Ovary (tissue), 9 donors: Measurements from ENCODE around the gene EFEMP1. TPM values are rescaled to one million over a fixed set of nuclear protein-coding genes. Genes with fewer than 3 reads are reported as not detected.

Experiments used
- DNase-seq, 5 donors: peaks; one replicate each; pipeline ENCODE4 v3.0.0-alpha.2; 2019 to 2020
- H3K27ac ChIP-seq, 2 donors: fragments of 200-600 bp; one replicate each; pipeline versions ENCODE4 v1.5.1 to v1.8.0; 2019 to 2022
- H3K27me3 ChIP-seq: fragments of 200-600 bp; one replicate; pipeline ENCODE4 v1.8.0; 2022
- H3K36me3 ChIP-seq: fragments of 200-600 bp; sonication (generic); one replicate; pipeline ENCODE4 v1.5.1; 2019
- H3K4me1 ChIP-seq: one replicate; pipeline ENCODE4 v1.8.1; 2013; ENCODE audit warnings: mild to moderate bottlenecking, moderate library complexity; ENCODE audit not compliant: insufficient read depth
- H3K4me3 ChIP-seq: fragments of 200-600 bp; sonication (generic); one replicate; pipeline ENCODE4 v1.5.1; 2017
- H3K9me3 ChIP-seq, 2 donors: fragments of 200-600 bp in 1 of 2; sonication (generic) in 1 of 2; one replicate each; pipeline versions ENCODE4 v1.5.1 to v1.8.1; 2013 to 2019; ENCODE audit warnings: mild to moderate bottlenecking in 1 of 2, moderate library complexity in 1 of 2
- EP300 ChIP-seq: sonication (generic); formaldehyde crosslinking; IDR thresholded peaks from one replicate; pipeline ENCODE4 v1.6.1; 2017; ENCODE audit warnings: antibody characterized with exemption
- POLR2A ChIP-seq: fragments of 450-650 bp; IDR thresholded peaks from one replicate; pipeline ENCODE4 v1.6.1; 2017; ENCODE audit warnings: antibody characterized with exemption, mild to moderate bottlenecking, moderate library complexity
- WGBS, 3 donors: extraction: QIAGEN DNeasy Blood & Tissue Kit in 1 of 3; methylation state at CpG; one replicate each; pipeline versions ENCODE4 v1.1.5 to v1.1.7; 2013 to 2017; 5-methylcytosine and 5-hydroxymethylcytosine counted together
- intact Hi-C, 4 donors: fragments of 100-400 bp; cut with DNase I; formaldehyde crosslinking; loops; one replicate each; pipeline versions ENCODE4 v1.11.0 to v1.15.1; 2022 to 2023
- polyA plus RNA-seq, 2 donors: library from polyadenylated mRNA; stranded (reverse); fragments of 200-250 nt in 1 of 2; fragments of 350-450 nt in 1 of 2; fragmentation: Illumina TruSeq in 1 of 2; extraction: RNeasy Lipid Tissue Mini Kit (QIAGEN cat#74804) in 1 of 2; gene quantifications; one replicate each; pipeline ENCODE4 v1.2.3, GENCODE V29; 2013 to 2014
- total RNA-seq, 7 donors: library from RNA; depleted of rRNA in 2 of 7; stranded (reverse); fragments of >200 nt in 2 of 7; fragmentation: NEBNext Ultra II Directional in 3 of 7; extraction: Animal tissue kit (Norgen Biotek cat#: 25700) in 3 of 7; gene quantifications; one replicate each; pipeline versions ENCODE4 v1.1.0 to v1.2.4, GENCODE V29; 2016 to 2023
- TF ChIP-seq, protein P1 (sequence below), 3 donors: fragments of 450-650 bp in 2 of 3; fragments of 200-600 bp in 1 of 3; IDR thresholded peaks; one replicate each; pipeline versions ENCODE4 v1.5.1 to v1.8.0; 2016 to 2022; ENCODE audit warnings: antibody characterized with exemption in 3 of 3, mild to moderate bottlenecking in 1 of 3
- donor health status: DM: no; HTN: no; CAD: no; lungs with moderate emphysema.
- donor health status: DM: no; HTN: no; CAD: no.
- donor health status: Bipolar disorder and iron deficiency.
- donor health status: DM: yes; HTN: yes; CAD: no.
- donor health status: DM: no; HTN: no; CAD: no.
- donor health status: DM: yes; HTN: yes; CAD: no.

The EFEMP1 gene
- total and polyA plus RNA-seq, 9 donors: 204 to 482 (median 282) TPM

DNA sequence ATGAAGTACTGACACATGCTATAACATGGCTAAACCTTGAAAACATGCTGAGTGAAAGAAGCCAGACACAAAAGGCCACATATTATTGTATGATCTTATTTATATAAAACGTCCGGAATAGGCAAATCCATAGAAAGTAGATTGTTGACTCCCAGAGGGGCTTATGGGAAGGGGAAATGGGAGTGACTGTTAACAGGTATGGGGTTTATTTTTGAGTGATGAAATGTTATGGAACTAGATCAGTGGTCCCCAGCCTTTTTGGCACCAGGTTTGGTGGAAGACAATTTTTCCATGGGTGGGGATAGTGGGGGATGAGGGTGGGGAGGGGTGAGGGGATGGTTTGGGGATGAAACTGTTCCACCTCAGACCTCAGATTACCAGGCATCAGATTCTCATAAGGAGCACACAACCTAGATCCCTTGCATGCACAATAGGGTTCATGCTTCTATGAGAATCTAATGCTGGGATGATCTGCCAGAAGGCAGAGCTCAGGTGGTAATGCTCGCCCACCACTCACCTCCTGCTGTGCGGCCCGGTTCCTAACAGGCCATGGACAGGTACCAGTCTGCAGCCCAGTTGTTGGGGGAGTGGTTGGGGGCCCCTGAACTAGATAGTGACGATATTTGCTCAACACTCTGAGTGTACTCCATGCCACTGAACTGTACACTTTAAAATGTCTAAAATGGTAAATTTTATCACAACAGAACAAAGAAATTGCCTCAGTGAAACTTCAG lies 59.1 kb downstream of the EFEMP1 start:
- intact Hi-C loops: no loop called here
- peak overlapping the region; percentile 6 to 43 for H3K27ac ChIP-seq

DNA sequence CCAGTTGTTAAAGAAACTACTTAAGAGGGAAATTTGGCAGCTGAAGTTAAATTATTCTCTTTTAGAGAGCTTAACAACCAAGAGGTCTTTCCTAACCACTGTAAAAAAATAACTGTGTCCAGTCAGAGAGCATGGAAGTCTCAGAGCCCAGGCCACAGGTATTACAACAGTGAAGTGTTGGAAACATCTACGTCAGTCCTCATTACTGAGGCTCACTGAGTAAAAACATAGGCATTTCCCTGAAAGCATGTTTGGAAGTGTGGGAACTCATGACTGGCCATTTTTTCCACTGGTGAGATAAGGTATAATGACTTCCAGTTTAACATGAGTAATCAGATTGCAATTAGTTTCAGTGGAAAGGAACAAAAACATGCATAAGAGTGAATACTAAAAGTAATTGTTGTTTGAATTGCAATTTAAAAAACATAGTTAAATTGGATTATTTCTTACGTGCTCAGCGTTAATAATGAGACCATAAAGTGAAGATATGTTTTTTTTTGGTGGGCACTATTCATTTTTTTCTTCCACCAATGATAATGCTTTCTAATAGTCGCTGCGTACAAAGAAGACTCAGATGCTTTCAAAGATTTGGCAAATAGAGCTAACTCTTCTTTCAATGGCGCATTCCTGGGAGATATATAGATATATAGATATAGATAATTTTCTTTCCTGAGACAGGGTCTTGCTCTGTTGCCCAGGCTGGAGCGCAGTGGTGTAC lies 60.8 kb downstream of the EFEMP1 start:
- TF ChIP-seq, protein P1, sequence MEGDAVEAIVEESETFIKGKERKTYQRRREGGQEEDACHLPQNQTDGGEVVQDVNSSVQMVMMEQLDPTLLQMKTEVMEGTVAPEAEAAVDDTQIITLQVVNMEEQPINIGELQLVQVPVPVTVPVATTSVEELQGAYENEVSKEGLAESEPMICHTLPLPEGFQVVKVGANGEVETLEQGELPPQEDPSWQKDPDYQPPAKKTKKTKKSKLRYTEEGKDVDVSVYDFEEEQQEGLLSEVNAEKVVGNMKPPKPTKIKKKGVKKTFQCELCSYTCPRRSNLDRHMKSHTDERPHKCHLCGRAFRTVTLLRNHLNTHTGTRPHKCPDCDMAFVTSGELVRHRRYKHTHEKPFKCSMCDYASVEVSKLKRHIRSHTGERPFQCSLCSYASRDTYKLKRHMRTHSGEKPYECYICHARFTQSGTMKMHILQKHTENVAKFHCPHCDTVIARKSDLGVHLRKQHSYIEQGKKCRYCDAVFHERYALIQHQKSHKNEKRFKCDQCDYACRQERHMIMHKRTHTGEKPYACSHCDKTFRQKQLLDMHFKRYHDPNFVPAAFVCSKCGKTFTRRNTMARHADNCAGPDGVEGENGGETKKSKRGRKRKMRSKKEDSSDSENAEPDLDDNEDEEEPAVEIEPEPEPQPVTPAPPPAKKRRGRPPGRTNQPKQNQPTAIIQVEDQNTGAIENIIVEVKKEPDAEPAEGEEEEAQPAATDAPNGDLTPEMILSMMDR (IDR thresholded peaks at IDR 0.05): no peak
- TF ChIP-seq POLR2A (no peak), EP300 (peak; percentile 98)
- intact Hi-C loops: no loop called here
- Histone ChIP-seq H3K9me3 (no peaks in the 10 kb centered on the region), H3K36me3 (no peaks in the 10 kb centered on the region), H3K4me3 (no peak overlapping the region), H3K27ac (peak overlapping the region; percentile 26 to 51), H3K27me3 (no peaks in the 10 kb centered on the region), H3K4me1 (peaks cover 12% of the 10 kb centered on the region)
- DNase-seq: peak in 4 of 5 donors; percentile 25 to 76 (median 45)
- 63 to 74% (median 70%) methylated on average over 7 of the region's 7 CpGs for WGBS, 3 donors

More for the DNA sequence above, 59.1 kb downstream of the EFEMP1 start:
- Histone ChIP-seq H3K4me1 (peaks cover 12% of the 10 kb centered on the region), H3K4me3 (no peak overlapping the region), H3K9me3 (no peaks in the 10 kb centered on the region), H3K36me3 (no peaks in the 10 kb centered on the region), H3K27me3 (no peaks in the 10 kb centered on the region)
- no peak for DNase-seq
- 78 to 89% (median 84%) methylated on average over 6 of the region's 6 CpGs for WGBS, 3 donors
- TF ChIP-seq, protein P1 (IDR thresholded peaks at IDR 0.05): no peak
- TF ChIP-seq EP300 (no peak), POLR2A (no peak)

DNA sequence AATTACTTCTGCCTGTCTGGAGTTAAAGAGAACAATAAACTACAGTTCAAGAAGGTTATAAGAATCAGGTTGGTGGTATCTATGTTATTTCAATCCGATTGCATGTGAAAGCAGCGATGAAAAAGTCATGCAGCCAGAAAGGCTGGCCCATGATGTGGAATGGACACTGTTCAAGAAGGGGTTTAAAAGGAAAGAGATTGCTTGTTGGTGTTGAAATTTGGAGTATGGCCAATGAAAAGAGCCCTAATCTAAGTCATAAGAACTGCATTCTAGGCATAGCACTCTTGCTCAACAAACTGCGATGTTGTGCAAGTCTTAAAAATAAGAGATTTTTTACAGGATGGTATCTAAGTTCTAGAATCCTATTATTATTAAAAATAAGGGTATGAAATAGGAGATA lies 61.3 kb downstream of the EFEMP1 start:
- Histone ChIP-seq H3K4me1 (peaks cover 12% of the 10 kb centered on the region), H3K4me3 (no peak overlapping the region), H3K36me3 (no peaks in the 10 kb centered on the region), H3K27ac (peak overlapping the region; percentile 26 to 51), H3K27me3 (no peaks in the 10 kb centered on the region), H3K9me3 (no peaks in the 10 kb centered on the region)
- intact Hi-C loops: no loop called here
- TF ChIP-seq POLR2A: no peak
- TF ChIP-seq EP300: peak; percentile 42
- 17 to 40% (median 30%) methylated on average over 3 of the region's 3 CpGs for WGBS, 3 donors
- peak in 4 of 5 donors; percentile 31 to 71 (median 39) for DNase-seq

DNA sequence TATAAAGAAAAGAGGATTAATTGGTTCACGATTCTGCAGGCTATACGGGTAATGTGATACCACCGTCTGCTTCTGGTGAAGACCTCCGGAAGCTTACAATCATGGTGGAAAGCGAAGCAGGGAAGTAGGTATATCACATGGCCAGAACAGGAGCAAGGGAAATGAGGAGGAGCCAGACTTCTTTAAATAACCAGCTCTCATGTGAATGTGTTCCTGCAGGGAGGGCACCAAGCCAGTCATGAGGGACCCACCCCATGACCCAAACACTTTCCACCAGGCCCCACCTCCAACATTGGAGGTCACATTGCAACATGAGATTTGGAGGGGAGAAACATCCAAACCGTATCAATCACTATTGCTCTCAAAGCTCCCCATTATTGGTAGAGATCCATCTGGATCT lies 61.8 kb downstream of the EFEMP1 start:
- DNase-seq: peak in 3 of 5 donors; percentile 22 to 47 (median 44)
- Histone ChIP-seq H3K27me3 (no peaks in the 10 kb centered on the region), H3K9me3 (no peaks in the 10 kb centered on the region), H3K27ac (peak overlapping the region; percentile 26 to 51), H3K4me3 (no peak overlapping the region), H3K4me1 (peaks cover 14% of the 10 kb centered on the region), H3K36me3 (no peaks in the 10 kb centered on the region)
- intact Hi-C loops: no loop called here
- no peak for TF ChIP-seq EP300
- no peak for TF ChIP-seq POLR2A
- TF ChIP-seq, protein P1 (IDR thresholded peaks at IDR 0.05): no peak
- WGBS, 3 donors: 92 to 93% (median 92%) methylated on average over 6 of the region's 6 CpGs
